ENCODE measurements around the gene MYCBP.

The MYCBP gene

GRCh38 chr1:38819040-38819439, 54.1 kb downstream of the MYCBP start:
- DNase-seq, result no peak

- DNase-seq, result peak in 1 of 2 experiments; percentile 10
Observed at GRCh38 chr1:38818175-38818976, 54.8 kb downstream of the MYCBP start.

- no peak for DNase-seq
Observed at GRCh38 chr1:38817267-38818174, 55.6 kb downstream of the MYCBP start.

DNA sequence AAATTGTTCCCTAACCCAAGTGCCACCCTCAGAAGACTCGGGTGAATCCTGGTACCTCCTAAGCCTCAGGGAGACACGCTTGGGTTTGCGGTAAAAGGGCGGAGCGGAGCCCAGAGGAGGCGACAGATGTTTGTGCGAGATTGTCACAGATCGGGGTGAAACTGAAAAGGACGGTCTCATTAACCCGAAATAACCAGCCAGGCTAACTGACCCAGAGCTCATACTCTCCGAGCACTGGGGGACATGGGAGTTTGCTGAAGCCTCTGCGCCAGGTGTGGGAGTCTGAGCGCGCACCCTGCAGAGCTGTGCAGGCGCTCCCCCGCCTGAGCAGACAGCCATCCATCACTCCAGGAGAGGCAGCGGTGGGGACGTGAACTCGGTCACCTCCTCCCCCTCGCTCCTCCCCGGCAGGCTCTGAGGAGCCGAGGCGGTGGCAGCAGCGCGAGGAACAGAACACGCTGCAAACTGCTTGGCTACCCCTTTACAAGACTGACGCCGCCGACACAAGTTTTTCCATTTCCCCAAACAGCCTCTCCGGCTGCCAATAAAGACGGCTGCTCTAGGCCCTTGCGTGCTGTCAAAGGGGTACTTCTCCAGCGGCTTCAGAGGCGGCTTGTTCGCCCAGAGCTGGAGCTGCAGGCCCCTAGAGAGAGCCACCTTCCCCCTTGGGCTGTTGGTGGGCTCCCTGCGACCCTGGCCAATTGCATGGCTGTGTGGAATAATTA, 57.1 kb downstream of the MYCBP start:
- DNase-seq, result peak; percentile 51 to 59

- no peak for DNase-seq
Observed at GRCh38 chr1:38814984-38815464, 58.1 kb downstream of the MYCBP start.

- DNase-seq, result no peak
Observed at GRCh38 chr1:38814444-38814983, 58.6 kb downstream of the MYCBP start.

DNA sequence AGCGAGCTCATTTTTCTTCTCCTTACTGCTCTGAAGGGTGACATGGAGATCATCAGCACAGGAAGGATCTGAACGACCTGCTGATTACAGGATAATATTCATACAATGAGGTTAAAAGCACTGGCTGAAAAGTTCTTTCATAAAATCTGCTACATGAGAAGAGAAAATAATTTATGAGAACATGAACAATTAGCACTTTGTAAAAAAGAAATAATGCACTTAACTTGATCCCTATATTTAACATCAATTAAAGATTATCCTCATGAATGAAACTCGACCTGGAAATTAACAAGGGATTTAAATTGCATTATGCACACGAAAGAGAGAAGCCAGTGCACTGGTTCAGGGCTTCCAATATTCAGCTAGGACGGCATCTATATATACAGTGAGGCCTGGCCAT, 60.2 kb downstream of the MYCBP start:
- DNase-seq, result no peak
